K562 (cell line): ENCODE results near the gene SRL. TPM values are rescaled to one million over a fixed set of nuclear protein-coding genes. Genes with fewer than 3 reads are reported as not detected.

Source experiments
- FOXM1 ChIP-seq, 2 experiments: fragments of 450-650 bp in 1 of 2; sonication (generic) in 1 of 2; formaldehyde crosslinking in 1 of 2; IDR thresholded peaks; 2 replicates each; pipeline versions ENCODE4 v1.6.1 to v1.9.0; 2017 to 2022; ENCODE audit warnings: low read depth in 2 of 2, mild to moderate bottlenecking in 2 of 2, missing genetic modification reagents in 1 of 2, moderate library complexity in 1 of 2
- HES1 ChIP-seq: fragments of 450-650 bp; IDR thresholded peaks from 2 replicates; pipeline ENCODE4 v1.6.1; 2016; ENCODE audit warnings: low read depth, mild to moderate bottlenecking, moderate library complexity
- ID3 ChIP-seq, 2 experiments: fragments of 250-450 bp in 1 of 2; fragments of 450-650 bp in 1 of 2; sonication (Bioruptor Pico) in 1 of 2; IDR thresholded peaks; 2 replicates each; pipeline versions ENCODE4 v1.6.1 to v1.8.0; 2016 to 2021; ENCODE audit warnings: mild to moderate bottlenecking in 2 of 2, moderate library complexity in 2 of 2, missing compliant biosample characterization in 1 of 2, missing genetic modification characterization in 1 of 2
- RCOR1 ChIP-seq, 2 experiments: IDR thresholded peaks; 2 replicates each; pipeline ENCODE4 v1.6.1; 2012; ENCODE audit warnings: low read depth in 2 of 2, low read length in 2 of 2, borderline replicate concordance in 1 of 2, improper control_type of control experiment in 1 of 2
- RHOXF2B ChIP-seq: fragments of 250-450 bp; sonication (Bioruptor Pico); conservative IDR thresholded peaks from 2 replicates; pipeline ENCODE4 v1.5.1; 2021
- SOX6 ChIP-seq: fragments of 450-650 bp; IDR thresholded peaks from 2 replicates; pipeline ENCODE4 v1.6.1; 2014; ENCODE audit warnings: mild to moderate bottlenecking
- STAT6 ChIP-seq: sonication (generic); formaldehyde crosslinking; IDR thresholded peaks from 2 replicates; pipeline ENCODE4 v1.8.1; 2023; ENCODE audit warnings: mild to moderate bottlenecking, missing genetic modification reagents
- TSHZ1 ChIP-seq: fragments of 250-450 bp; sonication (Bioruptor Pico); IDR thresholded peaks from 2 replicates; pipeline ENCODE4 v1.4.0; 2020; ENCODE audit warnings: mild to moderate bottlenecking, moderate library complexity
- ZNF140 ChIP-seq: fragments of 250-450 bp; sonication (Bioruptor Pico); IDR thresholded peaks from 2 replicates; pipeline ENCODE4 v1.8.0; 2021; ENCODE audit warnings: moderate library complexity, mild to moderate bottlenecking, inconsistent platforms
- ZNF280A ChIP-seq: fragments of 450-650 bp; IDR thresholded peaks from 2 replicates; pipeline ENCODE4 v1.6.1; 2018; ENCODE audit warnings: mild to moderate bottlenecking, low read depth; ENCODE audit not compliant: partially characterized antibody
- ZNF512 ChIP-seq: IDR thresholded peaks from 2 replicates; pipeline ENCODE4 v1.6.1; 2016; ENCODE audit warnings: missing genetic modification characterization, missing compliant biosample characterization
- ZNF561 ChIP-seq: fragments of 450-650 bp; formaldehyde crosslinking; conservative IDR thresholded peaks from 2 replicates; pipeline ENCODE4 v1.4.0; 2020; ENCODE audit warnings: mild to moderate bottlenecking, moderate library complexity
- ZNF79 ChIP-seq: fragments of 250-450 bp; sonication (Bioruptor Pico); IDR thresholded peaks from 2 replicates; pipeline ENCODE4 v1.4.0; 2020; ENCODE audit warnings: low read depth, mild to moderate bottlenecking, moderate library complexity
- polyA plus RNA-seq, 8 experiments: library from polyadenylated mRNA; depleted of rRNA in 4 of 8; stranded (reverse) in 5 of 8; unstranded in 3 of 8; fragments of >200 nt; fragmentation: Nextera tagmentation in 2 of 8; fragmentation: Illumina TruSeq in 1 of 8; extraction: Ambion mirVana in 2 of 8; extraction: Trizol in 1 of 8; gene quantifications; 2 replicates each; pipeline versions ENCODE4 v1.2.1 to v1.2.3, GENCODE V29; 2011 to 2014; ENCODE audit warnings: inconsistent platforms in 1 of 8, missing spikeins in 1 of 8
- total RNA-seq, 7 experiments: library from RNA; depleted of rRNA in 6 of 7; stranded (reverse); fragments of >200 nt in 6 of 7; fragmentation: Illumina TruSeq in 2 of 7; extraction: Trizol in 2 of 7; gene quantifications; 2 replicates each; pipeline versions ENCODE4 v1.2.1 to v1.2.3, GENCODE V29; 2011 to 2021; ENCODE audit warnings: low replicate concordance in 1 of 7

Gene SRL
- total and polyA plus RNA-seq, 9 of the 15 experiments (the other 6 are each of a cell fraction or from before 2014, with no cell fraction given): 0.01 TPM; not detected in 8

- no peak for TF ChIP-seq SOX6
- no peak for TF ChIP-seq ID3 (CRISPR knock-in tag; IDR thresholded peaks at IDR 0.05)
- TF ChIP-seq ID3 (tag; IDR thresholded peaks at IDR 0.05): peak; percentile 77
- TF ChIP-seq TSHZ1 (CRISPR knock-in tag): no peak
- no peak; a peak in 2 of 4 replicates for TF ChIP-seq RCOR1 (IDR thresholded peaks at IDR 0.05; ENCODE audit: borderline replicate concordance in 1 of 2, low read depth in 2 of 2, low read length in 2 of 2)
- no peak for TF ChIP-seq FOXM1 (IDR thresholded peaks at IDR 0.05; ENCODE audit: low read depth)
- TF ChIP-seq FOXM1 (CRISPR knock-in tag; IDR thresholded peaks at IDR 0.05; ENCODE audit: low read depth): no peak
- no peak for TF ChIP-seq ZNF140 (CRISPR knock-in tag)
- no peak for TF ChIP-seq HES1
- TF ChIP-seq STAT6 (CRISPR knock-in tag): no peak
- TF ChIP-seq RHOXF2B (CRISPR knock-in tag): no peak
- no peak for TF ChIP-seq ZNF561
- no peak for TF ChIP-seq ZNF280A
- TF ChIP-seq ZNF512 (tag): no peak
- TF ChIP-seq ZNF79 (CRISPR knock-in tag): no peak
Observed at GRCh38 chr16:4244254-4245076, 2.6 kb upstream of the SRL start (continued).
